Glutamatergic neuron (in vitro differentiated cells): ENCODE data around the gene CLTB. TPM values are rescaled to one million over a fixed set of nuclear protein-coding genes. Genes with fewer than 3 reads are reported as not detected.

Experiments
- DNase-seq: peaks from one replicate; pipeline ENCODE4 v3.0.0; 2022
- H3K27ac Mint-ChIP-seq: one replicate; pipeline ENCODE4 v1.8.0; 2020; ENCODE audit warnings: mild to moderate bottlenecking, mixed read lengths, inconsistent platforms; ENCODE audit not compliant: unreplicated experiment
- H3K27me3 Mint-ChIP-seq: one replicate; pipeline ENCODE4 v1.8.0; 2020; ENCODE audit warnings: mild to moderate bottlenecking, moderate library complexity, mixed read lengths, inconsistent platforms; ENCODE audit not compliant: unreplicated experiment
- H3K36me3 Mint-ChIP-seq: one replicate; pipeline ENCODE4 v1.8.0; 2020; ENCODE audit warnings: mild to moderate bottlenecking, mixed read lengths, inconsistent platforms; ENCODE audit not compliant: unreplicated experiment
- H3K4me1 Mint-ChIP-seq: one replicate; pipeline ENCODE4 v1.8.0; 2020; ENCODE audit warnings: mild to moderate bottlenecking, low read depth, mixed read lengths, inconsistent platforms; ENCODE audit not compliant: unreplicated experiment
- H3K4me3 Mint-ChIP-seq: one replicate; pipeline ENCODE4 v1.8.0; 2020; ENCODE audit warnings: mild to moderate bottlenecking, mixed read lengths, inconsistent platforms; ENCODE audit not compliant: unreplicated experiment
- H3K9me3 Mint-ChIP-seq: one replicate; pipeline ENCODE4 v1.8.0; 2020; ENCODE audit warnings: mild to moderate bottlenecking, moderate library complexity, mixed read lengths, inconsistent platforms; ENCODE audit not compliant: unreplicated experiment
- total RNA-seq: library from RNA; stranded (reverse); fragmentation: NEBNext Ultra II Directional; extraction: Animal tissue kit (Norgen Biotek cat#: 25700); gene quantifications from one replicate; pipeline ENCODE4 v1.2.1, GENCODE V29; 2021; ENCODE audit not compliant: unreplicated experiment
- TF ChIP-seq, protein P1 (sequence below): fragments of 200-600 bp; sonication (generic); IDR thresholded peaks from one replicate; pipeline ENCODE4 v1.5.0; 2021; ENCODE audit not compliant: partially characterized antibody, unreplicated experiment

Gene CLTB
- total RNA-seq, 1 donor from 2014 or later: 83.8 TPM

DNA sequence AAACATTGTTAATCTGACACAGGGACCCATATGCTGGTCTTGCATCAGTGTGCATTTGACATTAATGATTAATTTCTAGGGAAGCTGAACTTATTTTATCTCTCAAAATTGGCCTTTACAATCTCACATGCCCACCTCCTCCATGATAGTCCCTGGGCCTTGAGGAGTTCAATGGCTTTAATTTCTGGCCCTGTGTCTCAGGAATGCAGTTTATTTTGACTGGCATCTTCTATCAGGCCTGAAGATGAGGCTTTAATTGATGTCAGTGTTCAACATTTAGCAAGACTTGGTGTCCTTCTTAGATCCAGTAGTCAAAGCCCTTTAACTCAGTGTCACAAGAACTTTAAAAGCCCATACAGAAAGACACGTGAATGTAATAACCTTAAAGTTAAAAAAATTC lies 10.5 kb upstream of the CLTB start:
- Mint-ChIP-seq H3K4me1 (no peaks in the 10 kb centered on the region), H3K27ac (no peak overlapping the region), H3K9me3 (peaks cover 6% of the 10 kb centered on the region), H3K36me3 (peaks cover under 1% of the 10 kb centered on the region), H3K4me3 (no peak overlapping the region), H3K27me3 (peaks cover 2% of the 10 kb centered on the region)
- no peak for DNase-seq
- TF ChIP-seq, protein P1, sequence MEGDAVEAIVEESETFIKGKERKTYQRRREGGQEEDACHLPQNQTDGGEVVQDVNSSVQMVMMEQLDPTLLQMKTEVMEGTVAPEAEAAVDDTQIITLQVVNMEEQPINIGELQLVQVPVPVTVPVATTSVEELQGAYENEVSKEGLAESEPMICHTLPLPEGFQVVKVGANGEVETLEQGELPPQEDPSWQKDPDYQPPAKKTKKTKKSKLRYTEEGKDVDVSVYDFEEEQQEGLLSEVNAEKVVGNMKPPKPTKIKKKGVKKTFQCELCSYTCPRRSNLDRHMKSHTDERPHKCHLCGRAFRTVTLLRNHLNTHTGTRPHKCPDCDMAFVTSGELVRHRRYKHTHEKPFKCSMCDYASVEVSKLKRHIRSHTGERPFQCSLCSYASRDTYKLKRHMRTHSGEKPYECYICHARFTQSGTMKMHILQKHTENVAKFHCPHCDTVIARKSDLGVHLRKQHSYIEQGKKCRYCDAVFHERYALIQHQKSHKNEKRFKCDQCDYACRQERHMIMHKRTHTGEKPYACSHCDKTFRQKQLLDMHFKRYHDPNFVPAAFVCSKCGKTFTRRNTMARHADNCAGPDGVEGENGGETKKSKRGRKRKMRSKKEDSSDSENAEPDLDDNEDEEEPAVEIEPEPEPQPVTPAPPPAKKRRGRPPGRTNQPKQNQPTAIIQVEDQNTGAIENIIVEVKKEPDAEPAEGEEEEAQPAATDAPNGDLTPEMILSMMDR: no peak

DNA sequence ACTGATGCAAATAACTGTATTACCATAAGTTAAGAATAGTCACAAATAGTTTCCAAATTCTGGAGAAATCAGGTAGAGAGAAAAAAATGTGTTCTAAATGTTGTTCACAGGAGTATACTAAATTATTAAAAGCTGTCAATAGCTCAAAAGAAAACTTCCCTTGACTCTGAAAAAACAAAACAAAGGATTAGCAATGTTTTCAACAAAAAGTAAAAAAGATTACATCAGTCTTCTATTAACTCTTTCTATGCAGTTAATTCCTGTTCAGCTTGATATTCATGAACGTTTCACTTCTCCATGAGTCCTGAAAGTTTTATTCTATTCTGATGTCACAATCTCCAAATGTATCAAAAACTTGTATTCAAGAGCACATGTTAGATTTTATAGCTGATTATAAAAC lies 9.5 kb upstream of the CLTB start:
- Mint-ChIP-seq H3K36me3 (no peaks in the 10 kb centered on the region), H3K27ac (no peak overlapping the region), H3K27me3 (peaks cover 2% of the 10 kb centered on the region), H3K4me3 (no peak overlapping the region), H3K4me1 (no peaks in the 10 kb centered on the region), H3K9me3 (peaks cover 6% of the 10 kb centered on the region)
- TF ChIP-seq, protein P1: no peak
- DNase-seq: no peak

DNA sequence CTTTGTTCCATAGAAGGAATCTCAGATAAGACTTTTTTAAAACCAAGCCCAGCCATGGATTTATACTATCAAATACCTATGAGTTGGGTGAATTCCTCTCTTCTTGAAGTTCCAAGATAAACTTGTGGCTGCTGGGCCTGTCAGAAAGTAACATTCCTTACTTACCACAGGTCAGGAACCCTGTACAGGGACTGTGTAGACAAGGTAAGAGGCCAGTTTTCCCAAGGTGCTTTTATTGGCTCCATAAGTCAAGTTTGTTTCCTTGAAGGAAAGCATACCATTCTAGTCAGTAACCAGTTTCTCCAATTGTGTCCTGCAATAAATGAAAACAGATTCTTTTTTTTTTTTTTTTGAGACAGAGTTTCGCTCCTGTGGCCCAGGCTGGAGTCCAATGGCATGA lies 8.8 kb upstream of the CLTB start:
- H3K4me3 Mint-ChIP-seq: no peak overlapping the region
- H3K36me3 Mint-ChIP-seq: peaks cover 5% of the 10 kb centered on the region
- TF ChIP-seq, protein P1: no peak
- peaks cover 7% of the 10 kb centered on the region for H3K9me3 Mint-ChIP-seq
- no peak for DNase-seq
- H3K27me3 Mint-ChIP-seq: peaks cover 2% of the 10 kb centered on the region
- H3K27ac Mint-ChIP-seq: no peak overlapping the region
- H3K4me1 Mint-ChIP-seq: no peaks in the 10 kb centered on the region

DNA sequence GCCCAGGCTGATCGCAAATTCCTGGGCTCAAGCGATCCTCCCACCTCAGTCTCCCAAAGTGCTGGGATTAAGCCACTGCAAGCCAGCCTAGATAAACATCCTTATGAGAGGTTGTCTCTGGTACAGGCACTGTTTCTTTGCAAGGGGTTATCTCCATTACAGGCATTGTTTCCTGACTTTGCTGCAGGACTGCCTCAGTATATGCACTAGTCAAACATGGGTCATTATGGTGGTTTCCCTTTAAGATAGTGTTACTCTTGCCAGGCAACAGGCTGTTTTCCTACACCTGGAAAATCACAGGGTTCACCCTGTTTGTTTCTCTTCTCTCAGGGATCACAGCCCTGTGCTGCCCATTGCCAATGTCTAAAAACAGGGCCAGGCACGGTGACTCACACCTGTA lies 7.8 kb upstream of the CLTB start:
- no peak for DNase-seq
- Mint-ChIP-seq H3K27ac (no peak overlapping the region), H3K27me3 (peaks cover 2% of the 10 kb centered on the region), H3K4me3 (no peak overlapping the region), H3K4me1 (no peaks in the 10 kb centered on the region), H3K36me3 (peaks cover 5% of the 10 kb centered on the region), H3K9me3 (peaks cover 8% of the 10 kb centered on the region)
- TF ChIP-seq, protein P1: no peak

DNA sequence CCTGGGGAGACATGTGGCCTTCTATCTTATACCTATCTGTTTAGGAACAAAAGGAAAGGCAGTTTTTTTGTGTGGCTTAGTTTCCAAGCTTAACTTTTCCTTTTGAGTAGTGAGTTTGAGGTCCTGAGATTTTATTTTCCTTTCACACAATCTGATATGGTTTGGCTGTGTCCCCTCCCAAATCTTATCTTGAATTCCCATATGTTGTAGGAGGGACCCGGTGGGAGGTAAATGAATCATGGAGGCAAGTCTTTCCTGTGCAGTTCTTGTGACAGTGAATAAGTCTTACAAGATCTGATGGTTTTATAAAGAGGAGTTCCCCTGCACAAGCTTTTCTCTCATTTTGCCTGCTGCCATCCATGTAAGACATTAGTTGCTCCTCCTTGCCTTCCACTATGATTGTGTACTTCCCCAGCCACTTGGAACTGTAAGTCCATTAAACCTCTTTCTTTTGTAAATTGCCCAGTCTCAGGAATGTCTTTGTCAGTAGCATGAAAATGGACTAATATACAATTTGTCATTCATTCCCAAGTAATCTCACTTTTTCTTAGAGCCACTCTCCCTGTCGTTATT lies 4.7 kb upstream of the CLTB start:
- Mint-ChIP-seq H3K9me3 (peaks cover 10% of the 10 kb centered on the region), H3K27ac (no peak overlapping the region), H3K4me1 (peaks cover 6% of the 10 kb centered on the region), H3K27me3 (no peaks in the 10 kb centered on the region), H3K36me3 (peaks cover 5% of the 10 kb centered on the region), H3K4me3 (no peak overlapping the region)
- DNase-seq: no peak
- TF ChIP-seq, protein P1: no peak
